SK-N-SH (cell line): ENCODE data around the gene UCHL1. TPM values are rescaled to one million over a fixed set of nuclear protein-coding genes. Genes with fewer than 3 reads are reported as not detected.

Experiments used
- CTCF ChIA-PET: fragments of 300-600, 350-600 bp; formaldehyde crosslinking; extraction: SDS; loops from one replicate; lab custom pipeline; 2021; lab: Yijun Ruan, JAX
- POLR2A ChIA-PET: fragments of 350-600 bp; sonication (Branson Sonifier 250); formaldehyde crosslinking; extraction: SDS; loops from one replicate; lab custom pipeline; 2020; ENCODE audit warnings: antibody characterized with exemption, inconsistent platforms; lab: Yijun Ruan, JAX
- DNase-seq: peaks from one replicate; pipeline ENCODE4 v3.0.0; 2012
- H2AFZ ChIP-seq: fragments of 200-600 bp; sonication (generic); 2 replicates; pipeline ENCODE4 v1.8.1; 2016; ENCODE audit warnings: antibody characterized with exemption, mild to moderate bottlenecking, low read depth
- H3F3A ChIP-seq: fragments of 200-600 bp; sonication (generic); replicated peaks from 2 replicates; pipeline ENCODE3; 2016; ENCODE audit warnings: antibody characterized with exemption, mild to moderate bottlenecking; ENCODE audit not compliant: insufficient read depth
- H3K27ac ChIP-seq, 2 experiments: fragments of 200-500 bp in 1 of 2; fragments of 200-600 bp in 1 of 2; sonication (Bioruptor generic) in 1 of 2; sonication (generic), shearing (Covaris generic) in 1 of 2; 2 replicates each; pipeline versions ENCODE4 v1.5.1 to v1.6.1; 2014 to 2016; ENCODE audit warnings: low read depth in 2 of 2, inconsistent platforms in 1 of 2, low read length in 1 of 2, mild to moderate bottlenecking in 1 of 2, mixed read lengths in 1 of 2
- H3K27me3 ChIP-seq: fragments of 200-600 bp; sonication (generic), shearing (Covaris generic); 2 replicates; pipeline ENCODE4 v1.6.1; 2016; ENCODE audit warnings: mixed run types; ENCODE audit not compliant: insufficient read depth
- H3K36me3 ChIP-seq, 2 experiments: fragments of 200-500 bp in 1 of 2; fragments of 200-600 bp in 1 of 2; sonication (Bioruptor generic) in 1 of 2; sonication (generic) in 1 of 2; replicated peaks in 1 of 2; 2 replicates each; pipeline versions ENCODE3 to v1.5.1; 2014 to 2016; ENCODE audit warnings: low read length in 1 of 2, mild to moderate bottlenecking in 1 of 2; ENCODE audit not compliant: insufficient read depth in 2 of 2, control insufficient read depth in 1 of 2
- H3K4me1 ChIP-seq, 2 experiments: fragments of 200-500 bp in 1 of 2; fragments of 200-600 bp in 1 of 2; sonication (Bioruptor generic) in 1 of 2; sonication (generic), shearing (Covaris generic) in 1 of 2; 2 replicates each; pipeline versions ENCODE4 v1.5.1 to v1.6.1; 2014 to 2016; ENCODE audit warnings: low read depth in 1 of 2, low read length in 1 of 2, mixed run types in 1 of 2; ENCODE audit not compliant: insufficient read depth in 2 of 2, control insufficient read depth in 1 of 2
- H3K4me2 ChIP-seq: fragments of 200-600 bp; sonication (generic), shearing (Covaris generic); 2 replicates; pipeline ENCODE4 v1.6.1; 2017; ENCODE audit warnings: mixed run types
- H3K4me3 ChIP-seq, 2 experiments: fragments of 200-500 bp in 1 of 2; fragments of 200-600 bp in 1 of 2; sonication (Bioruptor generic) in 1 of 2; sonication (generic), shearing (Covaris generic) in 1 of 2; 2 replicates each; pipeline versions ENCODE4 v1.5.1 to v1.8.1; 2014 to 2016; ENCODE audit warnings: low read depth in 2 of 2, inconsistent platforms in 1 of 2, low read length in 1 of 2, mild to moderate bottlenecking in 1 of 2, mixed read lengths in 1 of 2, moderate library complexity in 1 of 2
- H3K79me2 ChIP-seq: fragments of 200-600 bp; sonication (generic); 2 replicates; pipeline ENCODE4 v1.8.1; 2017; ENCODE audit warnings: mild to moderate bottlenecking; ENCODE audit not compliant: insufficient read depth
- H3K9ac ChIP-seq: fragments of 200-600 bp; sonication (generic); 2 replicates; pipeline ENCODE4 v1.6.1; 2017; ENCODE audit warnings: mixed run types
- H3K9me2 ChIP-seq: fragments of 200-600 bp; sonication (generic); 2 replicates; pipeline ENCODE4 v1.6.1; 2017; ENCODE audit warnings: mixed run types
- H3K9me3 ChIP-seq: fragments of 200-600 bp; sonication (generic); 2 replicates; pipeline ENCODE4 v1.6.1; 2017; ENCODE audit warnings: mixed run types, mild to moderate bottlenecking, moderate library complexity
- H4K20me1 ChIP-seq: fragments of 200-600 bp; sonication (generic); 2 replicates; pipeline ENCODE4 v1.6.1; 2017; ENCODE audit warnings: mild to moderate bottlenecking, mixed run types; ENCODE audit not compliant: insufficient read depth
- ELF1 ChIP-seq: IDR thresholded peaks from 2 replicates; pipeline ENCODE4 v1.4.0; 2012
- EP300 ChIP-seq, 2 experiments: IDR thresholded peaks; 2 replicates each; pipeline versions ENCODE4 v1.4.0 to v1.6.1; 2012; ENCODE audit warnings: borderline replicate concordance in 1 of 2, low read depth in 1 of 2, low read length in 1 of 2
- EZH2phosphoT487 ChIP-seq: fragments of 200-600 bp; sonication (generic); IDR thresholded peaks from 2 replicates; pipeline ENCODE4 v1.6.1; 2017; ENCODE audit warnings: low read depth, mixed run types, mild to moderate bottlenecking, antibody characterized with exemption, moderate library complexity, borderline replicate concordance
- FOSL2 ChIP-seq: IDR thresholded peaks from 2 replicates; pipeline ENCODE4 v1.4.0; 2012; ENCODE audit warnings: low read depth, mild to moderate bottlenecking, moderate library complexity, borderline replicate concordance
- FOXJ3 ChIP-seq: sonication (generic); formaldehyde crosslinking; IDR thresholded peaks from 2 replicates; pipeline ENCODE4 v1.5.1; 2020; ENCODE audit warnings: mild to moderate bottlenecking, missing genetic modification reagents
- GABPA ChIP-seq: IDR thresholded peaks from 2 replicates; pipeline ENCODE4 v1.4.0; 2012; ENCODE audit warnings: low read depth, mild to moderate bottlenecking
- GATA2 ChIP-seq: sonication (generic); formaldehyde crosslinking; IDR thresholded peaks from 2 replicates; pipeline ENCODE4 v1.5.0; 2020; ENCODE audit warnings: mild to moderate bottlenecking, missing genetic modification reagents
- JUND ChIP-seq: IDR thresholded peaks from 2 replicates; pipeline ENCODE4 v1.4.0; 2012
- MXI1 ChIP-seq: IDR thresholded peaks from 2 replicates; pipeline ENCODE4 v1.6.1; 2012; ENCODE audit warnings: mild to moderate bottlenecking, low read depth, low read length, improper control_type of control experiment
- NRF1 ChIP-seq: IDR thresholded peaks from 2 replicates; pipeline ENCODE4 v1.6.1; 2012; ENCODE audit warnings: low read depth, mild to moderate bottlenecking, low read length
- PBX3 ChIP-seq: IDR thresholded peaks from 2 replicates; pipeline ENCODE4; 2012
- POLR2AphosphoS5 ChIP-seq: IDR thresholded peaks from 2 replicates; pipeline ENCODE4 v1.6.1; 2012; ENCODE audit warnings: low read depth, low read length
- RAD21 ChIP-seq: IDR thresholded peaks from 2 replicates; pipeline ENCODE4 v1.6.1; 2012; ENCODE audit warnings: mild to moderate bottlenecking, low read length
- RCOR1 ChIP-seq: fragments of 150-350 bp; IDR thresholded peaks from 2 replicates; pipeline ENCODE4 v1.6.1; 2017; ENCODE audit warnings: antibody characterized with exemption, low read length
- RFX5 ChIP-seq: IDR thresholded peaks from 2 replicates; pipeline ENCODE4 v1.6.1; 2012; ENCODE audit warnings: mild to moderate bottlenecking, improper control_type of control experiment, low read length
- RXRA ChIP-seq: IDR thresholded peaks from 2 replicates; pipeline ENCODE4 v1.4.0; 2012; ENCODE audit warnings: low read depth, mild to moderate bottlenecking, borderline replicate concordance
- SIN3A ChIP-seq: IDR thresholded peaks from 2 replicates; pipeline ENCODE4 v1.6.1; 2012; ENCODE audit warnings: low read depth, mild to moderate bottlenecking, low read length, moderate library complexity, borderline replicate concordance
- SMC3 ChIP-seq: IDR thresholded peaks from 2 replicates; pipeline ENCODE4 v1.6.1; 2012; ENCODE audit warnings: low read depth, low read length, improper control_type of control experiment
- TAF1 ChIP-seq: IDR thresholded peaks from 2 replicates; pipeline ENCODE4 v1.6.1; 2012; ENCODE audit warnings: low read depth, mild to moderate bottlenecking, low read length, moderate library complexity, borderline replicate concordance
- TCF12 ChIP-seq: IDR thresholded peaks from 2 replicates; pipeline ENCODE4 v1.4.0; 2012
- TEAD4 ChIP-seq: IDR thresholded peaks from 2 replicates; pipeline ENCODE4 v1.4.0; 2012; ENCODE audit warnings: mild to moderate bottlenecking, borderline replicate concordance; ENCODE audit not compliant: insufficient read depth
- USF1 ChIP-seq: IDR thresholded peaks from 2 replicates; pipeline ENCODE4 v1.4.0; 2012; ENCODE audit warnings: low read depth, borderline replicate concordance
- WGBS: methylation state at CpG from one replicate; pipeline ENCODE4 v1.1.6; 2017; ENCODE audit warnings: low lambda C conversion rate; 5-methylcytosine and 5-hydroxymethylcytosine counted together
- polyA plus RNA-seq, 3 experiments: library from polyadenylated mRNA; depleted of rRNA; stranded (reverse); fragments of >200 nt; gene quantifications; 2 replicates each; pipeline ENCODE4 v1.2.3, GENCODE V29; 2012
- TF ChIP-seq, protein P1 (sequence below): fragments of 200-600 bp; sonication (generic); IDR thresholded peaks from 2 replicates; pipeline ENCODE4 v1.6.1; 2017; ENCODE audit warnings: antibody characterized with exemption, mild to moderate bottlenecking, moderate library complexity
- TF ChIP-seq, protein P2 (sequence below): fragments of 150-350 bp; IDR thresholded peaks from 2 replicates; pipeline ENCODE4 v1.6.1; 2017; ENCODE audit warnings: antibody characterized with exemption, low read length, low read depth, borderline replicate concordance

Gene UCHL1
- polyA plus RNA-seq, 1 of the 3 experiments (the other 2 are of a cell fraction) = 1,518 TPM

GRCh38 chr4:41216294-41217019 is 40.3 kb upstream of the UCHL1 start:
- Histone ChIP-seq H3K4me1 (peaks cover 4 to 21% of the 10 kb centered on the region in 2 experiments; a peak in 3 of 4 replicates), H2AFZ (peak overlapping the region; percentile 97), H3K4me2 (peak overlapping the region; percentile 75), H3K79me2 (peaks cover 28% of the 10 kb centered on the region), H3F3A (peaks cover 18% of the 10 kb centered on the region), H3K9me3 (no peaks in the 10 kb centered on the region), H4K20me1 (no peaks in the 10 kb centered on the region; the same call in 1 of the 2 replicates), H3K36me3 (no peaks in the 10 kb centered on the region), H3K9ac (peak overlapping the region; percentile 75), H3K27ac (peak overlapping the region; percentile 29 to 89), H3K9me2 (no peaks in the 10 kb centered on the region), H3K27me3 (no peaks in the 10 kb centered on the region), H3K4me3 (peak overlapping the region; percentile 65 to 68)
- TF ChIP-seq TEAD4 (no peak), GATA2 (CRISPR knock-in tag) (peak; percentile 50; the same call in 1 of the 2 replicates), EP300 (IDR thresholded peaks at IDR 0.05; ENCODE audit: borderline replicate concordance in 1 of 2, low read depth in 1 of 2, low read length in 1 of 2) (0 out of 4 replicates have a peak, but pooled peaks of 1 of the 2 experiments have one; percentile 17), RCOR1 (no peak), NRF1 (peak; percentile 77), FOXJ3 (CRISPR knock-in tag) (peak; percentile 55; the same call in 1 of the 2 replicates), SMC3 (0 out of 2 replicates have a peak, but pooled peaks have one; percentile 3), EZH2phosphoT487 (no peak), FOSL2 (no peak), JUND (no peak), USF1 (0 out of 2 replicates have a peak, but pooled peaks have one; percentile 13), GABPA (peak; percentile 78), RFX5 (no peak), ELF1 (peak; percentile 55), POLR2AphosphoS5 (peak; percentile 82), TCF12 (0 out of 2 replicates have a peak, but pooled peaks have one; percentile 8), TAF1 (peak; percentile 56; the same call in 1 of the 2 replicates), RXRA (no peak), RAD21 (0 out of 2 replicates have a peak, but pooled peaks have one; percentile 11), PBX3 (no peak), SIN3A (no peak), MXI1 (no peak; the same call in 1 of the 2 replicates)
- TF ChIP-seq, protein P1, sequence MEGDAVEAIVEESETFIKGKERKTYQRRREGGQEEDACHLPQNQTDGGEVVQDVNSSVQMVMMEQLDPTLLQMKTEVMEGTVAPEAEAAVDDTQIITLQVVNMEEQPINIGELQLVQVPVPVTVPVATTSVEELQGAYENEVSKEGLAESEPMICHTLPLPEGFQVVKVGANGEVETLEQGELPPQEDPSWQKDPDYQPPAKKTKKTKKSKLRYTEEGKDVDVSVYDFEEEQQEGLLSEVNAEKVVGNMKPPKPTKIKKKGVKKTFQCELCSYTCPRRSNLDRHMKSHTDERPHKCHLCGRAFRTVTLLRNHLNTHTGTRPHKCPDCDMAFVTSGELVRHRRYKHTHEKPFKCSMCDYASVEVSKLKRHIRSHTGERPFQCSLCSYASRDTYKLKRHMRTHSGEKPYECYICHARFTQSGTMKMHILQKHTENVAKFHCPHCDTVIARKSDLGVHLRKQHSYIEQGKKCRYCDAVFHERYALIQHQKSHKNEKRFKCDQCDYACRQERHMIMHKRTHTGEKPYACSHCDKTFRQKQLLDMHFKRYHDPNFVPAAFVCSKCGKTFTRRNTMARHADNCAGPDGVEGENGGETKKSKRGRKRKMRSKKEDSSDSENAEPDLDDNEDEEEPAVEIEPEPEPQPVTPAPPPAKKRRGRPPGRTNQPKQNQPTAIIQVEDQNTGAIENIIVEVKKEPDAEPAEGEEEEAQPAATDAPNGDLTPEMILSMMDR = no peak; the same call in 1 of the 2 replicates
- TF ChIP-seq, protein P2, sequence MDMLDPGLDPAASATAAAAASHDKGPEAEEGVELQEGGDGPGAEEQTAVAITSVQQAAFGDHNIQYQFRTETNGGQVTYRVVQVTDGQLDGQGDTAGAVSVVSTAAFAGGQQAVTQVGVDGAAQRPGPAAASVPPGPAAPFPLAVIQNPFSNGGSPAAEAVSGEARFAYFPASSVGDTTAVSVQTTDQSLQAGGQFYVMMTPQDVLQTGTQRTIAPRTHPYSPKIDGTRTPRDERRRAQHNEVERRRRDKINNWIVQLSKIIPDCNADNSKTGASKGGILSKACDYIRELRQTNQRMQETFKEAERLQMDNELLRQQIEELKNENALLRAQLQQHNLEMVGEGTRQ = no peak
- CTCF ChIA-PET = interaction anchor here (0.6 to 9.5 kb wide), 13 partner anchors 15 to 661 kb away, joined by 3 to 196 read pairs (median 3); no protein-coding TSS in a partner anchor
- WGBS = 30% methylated on average over 20 of the region's 59 CpGs
- DNase-seq = peak; percentile 91
- POLR2A ChIA-PET = interaction anchor here (0.6 to 4.3 kb wide), 4 partner anchors 11 to 294 kb away, joined by 3 to 67 read pairs (median 4); partner anchors contain the start of gene UCHL1
